SH-SY5Y (cell line): ENCODE results near the gene STRADB.

Experiments used
- GATA2 ChIP-seq: IDR thresholded peaks from 2 replicates; pipeline ENCODE4 v1.6.1; 2011; ENCODE audit warnings: mild to moderate bottlenecking, low read depth, low read length
- GATA3 ChIP-seq: IDR thresholded peaks from 2 replicates; pipeline ENCODE4 v1.6.1; 2011; ENCODE audit warnings: low read depth, mild to moderate bottlenecking, low read length, moderate library complexity

Gene STRADB

DNA sequence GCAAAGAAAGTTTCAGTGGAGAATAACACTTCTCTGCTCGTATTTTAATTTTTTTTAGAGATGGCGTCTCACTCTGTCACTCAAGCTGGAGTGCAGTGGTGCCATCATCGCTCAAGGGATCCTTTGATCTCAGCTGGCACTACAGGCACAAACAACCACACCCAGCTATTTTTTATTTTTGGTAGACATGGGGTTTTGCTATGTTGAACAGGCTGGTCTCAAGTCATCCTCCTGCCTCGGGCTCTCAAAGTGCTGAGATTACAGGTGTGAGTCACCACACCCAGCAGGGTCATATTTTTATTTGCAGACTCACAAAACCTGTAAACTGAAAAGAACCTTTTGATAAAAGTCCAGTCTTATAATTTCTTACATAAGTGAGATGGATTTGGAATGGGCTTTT, 2.8 kb upstream of the STRADB start:
- no peak for TF ChIP-seq GATA3
- TF ChIP-seq GATA2 = no peak

DNA sequence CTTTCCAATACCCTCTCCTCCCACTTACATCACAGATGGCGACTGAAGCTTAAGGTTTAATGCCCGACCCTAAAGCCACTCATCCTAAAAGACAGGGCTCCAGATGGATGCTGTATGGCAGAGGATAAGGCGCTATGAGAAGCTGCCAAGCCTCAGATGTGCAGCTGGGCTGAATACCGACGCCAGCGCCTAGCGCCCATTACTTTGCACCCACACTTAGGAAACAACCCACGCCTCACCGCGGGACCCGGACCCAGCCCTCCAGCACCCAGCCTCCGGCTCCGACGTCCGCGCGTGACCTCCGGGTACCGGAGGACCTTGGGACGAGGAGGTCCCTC, 617 bp upstream of the STRADB start:
- no peak for TF ChIP-seq GATA3
- no peak for TF ChIP-seq GATA2

DNA sequence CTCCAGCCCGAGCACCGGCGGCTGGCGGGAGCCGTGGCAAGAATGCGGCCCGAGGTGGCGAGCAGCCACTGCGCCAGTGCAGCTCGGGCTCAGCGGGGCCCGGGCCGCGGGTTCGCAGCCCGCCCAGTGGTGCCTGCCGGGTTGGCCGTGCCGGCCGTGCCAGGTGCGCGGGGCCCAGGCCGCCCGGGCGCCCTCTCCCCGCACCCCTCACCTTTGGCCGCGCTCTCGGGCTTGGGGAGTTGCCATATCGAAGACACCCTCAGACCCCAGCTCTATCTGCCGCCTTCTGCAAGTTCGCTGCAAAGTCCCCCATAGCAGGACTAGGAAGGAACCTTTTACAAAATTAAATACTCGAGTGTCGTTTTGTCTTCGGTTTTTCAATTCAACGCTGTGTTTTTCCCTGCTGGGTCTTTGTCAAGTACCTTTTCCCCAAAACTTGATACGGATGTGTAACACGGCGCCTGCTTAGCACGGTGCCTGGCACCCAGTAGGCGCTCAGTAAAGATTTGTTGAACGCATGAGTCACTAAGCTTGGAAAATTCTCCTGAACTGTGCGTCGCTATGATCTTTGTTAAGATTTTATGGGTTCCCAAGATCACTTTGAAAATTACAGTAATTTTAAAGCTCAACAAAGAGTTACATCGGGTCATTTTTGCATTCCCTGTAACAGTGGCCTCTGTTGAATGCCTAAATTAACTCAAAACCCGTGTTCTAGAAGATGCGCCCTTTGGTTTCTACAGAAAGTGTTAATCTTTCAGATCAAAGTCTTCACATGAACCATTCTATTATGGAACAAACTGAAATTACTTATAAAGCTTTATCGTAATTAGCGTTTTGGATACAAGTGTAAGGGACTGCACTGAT, 750 bp downstream of the STRADB start:
- TF ChIP-seq GATA3 (no peak), GATA2 (no peak)

DNA sequence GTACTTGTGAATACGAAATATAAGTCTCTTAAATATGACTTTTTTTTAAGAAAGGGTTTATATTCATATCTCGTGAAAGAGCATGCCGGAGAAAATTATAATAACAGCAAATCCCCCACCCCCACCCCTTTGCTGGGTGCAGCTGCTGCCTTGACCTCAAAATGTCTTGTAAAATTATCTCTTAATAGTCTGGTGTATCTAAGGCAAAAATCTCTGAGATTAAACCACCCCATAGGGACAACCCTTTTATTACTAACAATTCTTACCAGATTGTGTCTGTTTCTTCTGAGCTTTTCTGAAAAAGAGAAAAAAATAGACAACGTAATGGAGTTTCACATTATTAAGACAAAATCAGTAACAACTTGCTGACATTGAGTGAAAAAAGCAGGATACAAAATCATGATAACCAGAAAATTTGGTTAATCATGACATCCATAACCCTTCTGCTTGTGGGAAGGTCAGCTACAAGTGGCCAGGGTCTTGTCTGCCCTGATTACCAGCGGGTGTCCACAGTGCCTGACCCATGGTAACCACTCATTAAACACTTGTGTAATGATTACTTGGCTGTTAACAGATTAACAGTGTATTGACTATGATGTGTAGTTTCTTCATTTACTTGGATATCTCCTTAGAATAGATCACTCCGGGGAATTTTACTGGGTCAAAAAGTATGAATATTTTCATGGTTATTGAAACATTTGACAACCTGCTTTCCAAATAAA, 1.5 kb downstream of the STRADB start:
- TF ChIP-seq GATA3 (no peak), GATA2 (no peak)

GRCh38 chr2:201458381-201458780, 6.8 kb downstream of the STRADB start:
- no peak for TF ChIP-seq GATA3
- TF ChIP-seq GATA2 = no peak

DNA sequence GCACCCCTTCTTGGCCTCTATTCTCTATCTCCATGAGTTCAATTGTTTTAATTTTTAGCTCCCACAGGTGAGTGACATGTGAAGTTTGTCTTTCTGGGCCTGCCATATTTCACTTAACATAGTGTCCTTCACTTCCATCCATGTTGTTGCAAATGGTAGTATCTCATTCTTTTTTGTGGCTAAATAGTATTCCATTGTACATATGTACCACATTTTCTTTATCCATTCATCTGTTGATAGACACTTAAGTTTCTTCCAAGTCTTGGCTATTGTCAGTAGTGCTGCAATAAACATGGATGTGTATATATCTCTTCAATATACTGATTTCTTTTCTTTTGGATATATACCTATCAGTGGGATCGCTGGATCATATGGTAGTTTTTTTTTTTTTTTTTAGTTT, 9.0 kb downstream of the STRADB start:
- TF ChIP-seq GATA2 = no peak
- no peak for TF ChIP-seq GATA3

- TF ChIP-seq GATA2 (no peak), GATA3 (no peak)
These were observed 13.0 kb downstream of the STRADB start for GRCh38 chr2:201464547-201464946.

DNA sequence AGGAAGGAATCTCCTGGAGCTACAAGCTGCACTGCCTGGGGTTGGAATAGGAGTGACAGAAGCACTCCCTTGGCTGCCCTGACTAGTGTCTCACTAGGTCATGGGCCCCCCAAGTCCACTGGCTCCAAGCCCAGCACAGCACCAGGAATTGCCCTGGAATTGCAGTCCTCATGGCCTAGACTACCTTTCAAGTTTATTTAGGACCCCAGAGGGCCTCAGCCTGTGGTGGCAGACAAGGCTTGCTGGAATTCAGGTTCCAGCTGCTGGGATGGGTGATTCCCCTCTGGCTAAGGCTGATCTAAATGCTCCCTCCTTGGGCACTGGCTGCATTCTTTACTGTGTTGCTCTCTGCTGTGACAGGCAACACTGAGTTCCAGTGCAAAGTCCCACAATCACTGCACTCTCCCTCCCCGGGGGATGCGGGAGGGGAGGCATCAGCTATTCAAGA, 14.0 kb downstream of the STRADB start:
- TF ChIP-seq GATA2 (no peak), GATA3 (no peak)

DNA sequence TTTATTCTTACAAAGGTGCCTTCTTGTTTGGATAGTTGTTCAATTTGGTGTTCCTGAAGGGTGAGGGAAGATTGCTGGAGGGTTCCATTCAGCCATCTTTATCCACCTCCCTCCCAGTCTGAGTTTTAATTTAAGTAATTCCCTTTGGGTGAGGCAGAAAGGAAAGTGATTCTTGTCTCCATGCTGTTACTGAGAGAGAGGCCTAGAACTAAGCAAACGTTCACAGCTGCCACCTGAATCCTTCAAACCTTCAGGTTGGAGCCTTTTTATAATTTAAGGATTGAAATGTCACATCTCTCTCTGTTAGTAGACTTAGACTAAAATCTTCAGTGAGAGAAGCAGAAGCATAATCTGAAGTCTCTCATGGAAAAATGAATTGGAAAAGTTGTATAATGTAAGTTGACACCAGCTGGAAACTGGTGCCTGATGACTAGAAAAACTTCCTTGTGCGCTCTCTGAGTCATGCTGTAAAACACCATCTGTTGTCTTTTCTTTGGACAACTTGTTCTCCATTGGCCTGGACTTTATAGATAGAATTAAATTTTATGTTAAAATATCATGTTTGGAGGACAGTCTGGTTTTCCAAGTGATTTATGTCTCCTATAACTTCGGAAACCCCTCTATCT, 14.6 kb downstream of the STRADB start:
- no peak for TF ChIP-seq GATA2
- TF ChIP-seq GATA3 = no peak

DNA sequence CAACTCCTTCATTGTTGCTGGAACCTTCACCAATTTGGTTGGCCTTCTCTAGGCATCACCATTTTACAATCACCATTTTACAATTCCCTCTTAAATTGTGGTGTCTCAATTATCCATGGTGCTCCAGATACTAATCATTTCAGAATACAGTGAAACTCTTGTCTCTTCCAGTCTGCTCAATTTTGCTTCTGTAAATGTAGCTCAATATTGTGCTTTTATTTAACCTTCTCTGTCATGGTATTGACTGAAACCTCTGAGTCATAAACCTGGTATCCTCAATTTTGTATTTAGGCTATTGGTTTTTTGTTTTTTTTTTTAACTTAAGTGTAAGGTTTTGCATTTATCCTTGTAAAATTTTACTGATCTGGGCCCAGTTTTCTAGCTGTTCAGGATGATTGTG, 16.1 kb downstream of the STRADB start:
- TF ChIP-seq GATA2 (no peak), GATA3 (no peak)

DNA sequence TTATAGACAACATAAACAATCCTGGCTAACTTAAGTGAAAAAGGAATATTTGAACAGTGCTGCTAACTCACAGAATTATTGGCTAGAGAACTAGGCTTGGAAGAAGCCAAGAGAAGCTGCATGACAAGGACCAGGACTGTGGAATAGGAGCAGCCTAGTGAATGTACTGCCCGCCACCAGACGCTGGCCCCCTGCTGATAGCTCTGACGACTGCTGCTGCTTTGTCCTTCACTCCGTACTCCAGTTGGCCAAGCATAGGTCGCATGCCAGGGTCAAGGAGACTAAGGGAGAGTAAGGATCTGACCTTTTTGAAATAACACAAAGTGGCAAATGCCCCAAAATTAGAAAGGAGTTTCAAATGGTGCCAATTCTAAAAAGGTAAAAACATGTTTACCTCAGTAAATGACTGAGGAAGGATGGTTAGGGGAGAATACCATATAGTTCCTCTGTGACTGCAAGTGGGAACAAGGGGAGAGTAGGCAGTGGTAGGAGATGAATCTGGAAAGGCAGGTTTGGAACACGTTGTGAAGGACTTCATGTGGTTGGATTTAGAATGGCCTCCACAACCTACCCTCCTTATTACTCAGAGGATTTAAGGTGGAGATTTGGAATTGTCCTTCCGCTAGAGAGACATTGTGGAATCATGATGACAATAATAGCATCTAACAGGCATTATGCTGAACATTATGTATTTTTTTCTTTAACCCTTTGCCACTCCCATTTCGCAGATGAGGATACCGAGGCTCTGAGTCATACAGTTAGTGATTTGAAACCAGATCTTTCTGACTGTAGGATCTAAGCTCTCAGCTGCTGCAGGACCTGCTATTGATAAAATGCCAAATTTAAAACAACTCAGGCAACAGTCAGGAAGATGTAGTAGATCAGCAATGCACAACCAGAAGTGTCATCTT, 19.5 kb downstream of the STRADB start:
- TF ChIP-seq GATA2 (no peak), GATA3 (no peak)

DNA sequence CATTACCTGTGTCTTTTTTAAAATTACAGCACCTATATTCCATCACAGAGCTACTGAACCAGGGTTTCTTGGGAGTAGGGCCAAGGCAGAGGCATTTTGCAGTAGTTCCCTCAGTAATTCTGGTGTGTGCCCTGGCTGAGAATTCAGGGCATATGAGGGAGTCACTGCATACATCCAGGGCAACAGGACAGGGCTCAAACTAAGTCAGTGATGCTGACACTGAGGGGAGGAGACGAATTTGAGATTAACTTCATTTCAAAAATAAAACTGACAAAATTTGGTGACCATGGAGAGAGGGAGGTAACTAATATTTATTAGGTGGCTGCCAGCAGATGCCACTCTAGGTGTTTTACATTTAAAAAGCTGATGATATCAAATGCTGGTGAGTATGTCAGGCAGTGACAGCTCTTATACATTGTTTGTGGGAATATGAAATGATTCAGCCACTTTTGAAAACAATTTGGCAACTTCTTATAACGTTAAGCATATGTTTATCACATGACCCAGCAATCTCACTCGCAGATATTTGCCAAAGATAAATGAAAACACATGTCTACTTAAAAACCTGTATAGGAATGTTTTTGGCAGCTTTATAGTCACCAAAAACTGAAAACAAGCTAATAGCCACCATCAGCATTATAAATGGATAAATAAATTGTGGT, 20.3 kb downstream of the STRADB start:
- no peak for TF ChIP-seq GATA3
- TF ChIP-seq GATA2 = no peak

- TF ChIP-seq GATA2 (no peak), GATA3 (no peak)
These were observed 20.9 kb downstream of the STRADB start for GRCh38 chr2:201472411-201472810.

- no peak for TF ChIP-seq GATA2
These were observed 31.0 kb downstream of the STRADB start for GRCh38 chr2:201482543-201482942.
